ENCODE measurements around the gene LPCAT2.

DNA sequence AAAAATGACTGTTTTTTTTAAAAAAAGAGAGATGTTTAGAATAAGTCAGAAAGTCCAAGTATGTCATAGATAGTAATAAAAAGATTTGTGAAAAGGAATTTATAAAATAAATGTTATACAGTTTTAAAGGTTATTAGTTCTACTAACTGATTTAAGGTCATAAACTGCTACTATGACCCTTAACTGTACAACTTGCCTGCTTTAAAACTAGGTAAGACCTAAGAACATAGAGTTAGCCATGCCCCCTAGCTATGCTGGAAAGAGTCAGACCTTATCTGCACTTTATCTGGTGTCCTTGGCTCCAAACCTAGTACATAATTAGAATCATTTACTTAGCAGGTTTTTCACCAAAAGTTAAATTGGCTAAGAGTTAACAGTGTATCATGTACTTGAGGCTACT, 123.4 kb downstream of the LPCAT2 start:
- TF ChIP-seq, protein P1, sequence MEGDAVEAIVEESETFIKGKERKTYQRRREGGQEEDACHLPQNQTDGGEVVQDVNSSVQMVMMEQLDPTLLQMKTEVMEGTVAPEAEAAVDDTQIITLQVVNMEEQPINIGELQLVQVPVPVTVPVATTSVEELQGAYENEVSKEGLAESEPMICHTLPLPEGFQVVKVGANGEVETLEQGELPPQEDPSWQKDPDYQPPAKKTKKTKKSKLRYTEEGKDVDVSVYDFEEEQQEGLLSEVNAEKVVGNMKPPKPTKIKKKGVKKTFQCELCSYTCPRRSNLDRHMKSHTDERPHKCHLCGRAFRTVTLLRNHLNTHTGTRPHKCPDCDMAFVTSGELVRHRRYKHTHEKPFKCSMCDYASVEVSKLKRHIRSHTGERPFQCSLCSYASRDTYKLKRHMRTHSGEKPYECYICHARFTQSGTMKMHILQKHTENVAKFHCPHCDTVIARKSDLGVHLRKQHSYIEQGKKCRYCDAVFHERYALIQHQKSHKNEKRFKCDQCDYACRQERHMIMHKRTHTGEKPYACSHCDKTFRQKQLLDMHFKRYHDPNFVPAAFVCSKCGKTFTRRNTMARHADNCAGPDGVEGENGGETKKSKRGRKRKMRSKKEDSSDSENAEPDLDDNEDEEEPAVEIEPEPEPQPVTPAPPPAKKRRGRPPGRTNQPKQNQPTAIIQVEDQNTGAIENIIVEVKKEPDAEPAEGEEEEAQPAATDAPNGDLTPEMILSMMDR (conservative IDR thresholded peaks at IDR 0.05; ENCODE audit: low read length): no peak
- no peak for TF ChIP-seq EZH2phosphoT487 (IDR thresholded peaks at IDR 0.05; ENCODE audit: borderline replicate concordance, low read depth, low read length)

Measured in OCI-LY7 (cell line).